Small intestine (tissue), 7 donors: ENCODE measurements around the gene IDUA. TPM values are rescaled to one million over a fixed set of nuclear protein-coding genes. Genes with fewer than 3 reads are reported as not detected.

Source experiments
- DNase-seq, 2 donors: peaks; one replicate each; pipeline versions ENCODE4 v3.0.0 to v3.0.0-alpha.2; 2013
- FAIRE-seq: peaks from 2 replicates; lab custom pipeline; 2012; peaks lifted over from hg19 to GRCh38; lab: Jason Lieb, UNC
- H3K27ac ChIP-seq, 3 donors: one replicate each; pipeline ENCODE4 v1.5.1; 2013; ENCODE audit warnings: low read length in 2 of 3, mild to moderate bottlenecking in 2 of 3, control low read depth in 1 of 3, inconsistent platforms in 1 of 3, low read depth in 1 of 3, moderate library complexity in 1 of 3
- H3K27me3 ChIP-seq, 3 donors: one replicate each; pipeline ENCODE4 v1.6.1; 2013; ENCODE audit warnings: low read length in 3 of 3, inconsistent platforms in 1 of 3; ENCODE audit not compliant: control insufficient read depth in 3 of 3, insufficient read depth in 3 of 3
- H3K36me3 ChIP-seq, 3 donors: one replicate each; pipeline ENCODE4 v1.6.1; 2013; ENCODE audit warnings: low read length in 3 of 3, inconsistent platforms in 1 of 3, low read depth in 1 of 3, mild to moderate bottlenecking in 1 of 3, moderate library complexity in 1 of 3; ENCODE audit not compliant: control insufficient read depth in 3 of 3, insufficient read depth in 2 of 3
- H3K4me1 ChIP-seq, 3 donors: one replicate each; pipeline ENCODE4 v1.6.1; 2013; ENCODE audit warnings: low read length in 2 of 3, inconsistent platforms in 1 of 3, low read depth in 1 of 3, mild to moderate bottlenecking in 1 of 3, moderate library complexity in 1 of 3; ENCODE audit not compliant: control insufficient read depth in 3 of 3, insufficient read depth in 2 of 3
- H3K4me3 ChIP-seq, 3 donors: one replicate each; pipeline ENCODE4 v1.5.1; 2013; ENCODE audit warnings: low read length in 3 of 3, control low read depth in 1 of 3, inconsistent platforms in 1 of 3, low read depth in 1 of 3, mild to moderate bottlenecking in 1 of 3, moderate library complexity in 1 of 3
- H3K9me3 ChIP-seq, 2 donors: one replicate each; pipeline ENCODE4 v1.6.1; 2013; ENCODE audit warnings: low read depth in 1 of 2, low read length in 1 of 2; ENCODE audit not compliant: control insufficient read depth in 2 of 2, insufficient read depth in 1 of 2
- WGBS, 3 donors: extraction: QIAGEN DNeasy Blood & Tissue Kit; methylation state at CpG; one replicate each; pipeline ENCODE4 v1.1.7; 2013; 5-methylcytosine and 5-hydroxymethylcytosine counted together
- polyA plus RNA-seq, 4 donors: library from polyadenylated mRNA; stranded (reverse) in 3 of 4; unstranded in 1 of 4; fragments of 200-250 nt in 3 of 4; fragments of 120-200 nt in 1 of 4; gene quantifications; one replicate each; pipeline versions ENCODE4 v1.2.1 to v1.2.3, GENCODE V29; 2013
- donor health status: healthy with polysubstance abuse.
- donor health status: control.
- donor health status: control.
- donor health status: Bipolar disorder and iron deficiency.
- donor health status: healthy.

Gene IDUA
- polyA plus RNA-seq, 4 donors, result 10.8 to 20.9 (median 13.1) TPM

DNA sequence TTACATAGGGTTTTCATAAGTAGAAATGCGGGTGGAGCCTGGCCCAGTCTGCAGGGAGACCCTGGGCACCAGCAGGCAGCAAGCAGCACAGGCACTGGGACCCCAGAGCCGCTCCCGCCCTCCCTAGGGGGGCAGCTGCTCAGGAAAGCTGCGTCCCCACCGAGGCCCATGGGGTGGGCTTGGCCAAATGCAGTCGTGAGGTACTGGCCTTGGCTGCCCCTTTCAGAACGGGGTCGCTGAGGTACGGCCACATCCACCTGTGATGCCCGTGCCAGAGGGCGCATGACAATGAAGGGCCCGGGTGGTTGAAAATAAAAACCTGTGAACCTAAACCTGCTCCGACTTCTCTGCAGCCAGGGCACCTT, 37.9 kb upstream of the IDUA start:
- Histone ChIP-seq H3K4me3 (no peak overlapping the region), H3K4me1 (peaks cover 0 to 5% (median 0%) of the 10 kb centered on the region in 3 donors), H3K9me3 (no peaks in the 10 kb centered on the region), H3K36me3 (peaks cover 0 to 18% (median 0%) of the 10 kb centered on the region in 3 donors), H3K27ac (no peak overlapping the region), H3K27me3 (peaks cover 0 to 14% (median 0%) of the 10 kb centered on the region in 3 donors)
- FAIRE-seq (no peak), DNase-seq (no peak)
- 89 to 93% (median 90%) methylated on average over 13 of the region's 13 CpGs for WGBS, 3 donors

DNA sequence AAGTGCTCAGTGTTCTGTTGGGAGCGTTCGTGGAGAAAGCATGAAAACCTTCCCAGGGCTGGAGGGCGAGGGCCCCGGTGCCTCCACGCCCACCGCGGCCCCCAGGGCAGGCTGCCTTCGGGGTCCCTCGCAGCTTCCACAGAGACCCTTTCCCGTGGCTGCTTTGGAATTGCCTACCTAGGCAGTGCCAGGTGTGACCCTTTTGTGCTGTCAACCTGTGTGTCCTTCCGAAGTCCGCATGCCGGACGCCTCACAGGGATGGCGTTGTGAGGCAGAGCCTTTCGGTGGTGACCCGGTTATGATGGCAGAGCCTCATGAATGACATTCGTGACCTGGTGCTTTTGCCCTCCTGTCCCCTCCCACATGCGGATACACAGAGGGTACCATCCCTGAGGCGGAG, 37.2 kb upstream of the IDUA start:
- 90 to 94% (median 93%) methylated on average over 20 of the region's 20 CpGs for WGBS, 3 donors
- peaks cover 0 to 5% (median 0%) of the 10 kb centered on the region in 3 donors for H3K4me1 ChIP-seq
- no peaks in the 10 kb centered on the region for H3K9me3 ChIP-seq
- peaks cover 0 to 14% (median 0%) of the 10 kb centered on the region in 3 donors for H3K27me3 ChIP-seq
- FAIRE-seq, result no peak
- no peak for DNase-seq
- H3K36me3 ChIP-seq, result peaks cover 0 to 22% (median 2%) of the 10 kb centered on the region in 3 donors
- no peak overlapping the region for H3K4me3 ChIP-seq
- H3K27ac ChIP-seq, result no peak overlapping the region

DNA sequence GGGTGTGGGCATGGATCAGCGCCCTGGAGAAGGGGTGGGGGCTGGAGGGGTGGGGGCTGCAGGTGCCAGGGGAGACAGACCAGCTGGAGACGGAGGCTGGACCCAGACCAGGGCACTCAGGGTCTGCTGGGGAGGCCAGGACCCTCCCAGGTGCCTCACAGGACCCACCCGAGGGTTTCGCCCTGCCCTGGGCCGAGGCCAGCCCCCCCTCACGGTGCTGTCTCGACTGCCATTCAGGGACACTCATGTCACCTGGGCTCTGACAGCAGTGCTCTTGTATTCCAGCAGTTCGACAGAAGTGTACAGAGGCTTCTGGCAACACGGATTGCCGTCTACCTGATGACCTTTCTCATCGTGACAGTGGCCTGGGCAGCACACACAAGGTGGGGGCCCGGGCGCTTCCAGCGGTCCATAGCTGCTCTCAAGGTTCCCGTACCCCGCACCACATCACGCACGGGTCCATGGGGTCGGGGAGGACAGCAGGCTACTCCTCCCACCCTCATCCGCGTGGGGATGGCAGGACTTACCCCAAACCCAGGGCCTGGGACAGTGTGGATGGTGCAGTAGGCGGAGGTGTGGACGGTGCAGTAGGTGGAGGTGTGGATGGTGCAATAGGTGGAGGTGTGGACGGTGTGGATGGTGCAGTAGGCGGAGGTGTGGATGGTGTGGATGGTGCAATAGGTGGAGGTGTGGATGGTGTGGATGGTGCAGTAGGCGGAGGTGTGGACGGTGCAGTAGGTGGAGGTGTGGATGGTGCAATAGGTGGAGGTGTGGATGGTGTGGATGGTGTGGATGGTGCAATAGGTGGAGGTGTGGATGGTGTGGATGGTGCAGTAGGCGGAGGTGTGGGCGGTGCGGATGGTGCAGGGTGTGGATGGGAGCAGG, 36.5 kb upstream of the IDUA start:
- Histone ChIP-seq H3K4me3 (no peak overlapping the region), H3K27me3 (peaks cover 0 to 14% (median 0%) of the 10 kb centered on the region in 3 donors), H3K36me3 (peaks cover 0 to 27% (median 3%) of the 10 kb centered on the region in 3 donors), H3K4me1 (peaks cover 0 to 5% (median 0%) of the 10 kb centered on the region in 3 donors), H3K9me3 (no peaks in the 10 kb centered on the region), H3K27ac (no peak overlapping the region)
- FAIRE-seq (no peak), DNase-seq (no peak)
- WGBS, 3 donors, result 88 to 90% (median 90%) methylated on average over 28 to 30 of the region's 30 CpGs

DNA sequence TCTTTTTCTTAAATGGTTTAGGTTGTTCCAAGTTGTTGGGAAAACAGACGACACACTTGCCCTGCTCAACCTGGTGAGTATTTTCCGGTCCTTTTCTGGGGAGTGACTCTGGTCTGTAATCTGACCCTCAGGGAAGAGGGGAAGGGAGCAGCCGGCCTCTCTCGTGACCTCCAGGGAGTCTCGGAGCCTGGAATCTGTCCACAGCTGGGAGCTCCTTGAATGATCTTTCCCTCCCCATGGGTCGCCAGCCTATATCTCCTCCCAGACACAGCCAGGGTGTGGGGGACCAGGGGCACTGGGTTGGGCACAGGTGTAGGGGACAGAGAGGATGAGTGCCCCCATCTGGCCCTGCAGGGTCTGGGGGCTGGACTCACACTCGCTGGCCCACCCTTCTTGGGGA, 35.7 kb upstream of the IDUA start:
- Histone ChIP-seq H3K4me3 (no peak overlapping the region), H3K36me3 (peaks cover 0 to 34% (median 3%) of the 10 kb centered on the region in 3 donors), H3K9me3 (no peaks in the 10 kb centered on the region), H3K27me3 (peaks cover 0 to 7% (median 0%) of the 10 kb centered on the region in 3 donors), H3K4me1 (no peaks in the 10 kb centered on the region), H3K27ac (no peak overlapping the region)
- DNase-seq (no peak), FAIRE-seq (no peak)
- WGBS, 3 donors, result 83 to 95% (median 87%) methylated on average over 6 to 7 of the region's 7 CpGs

DNA sequence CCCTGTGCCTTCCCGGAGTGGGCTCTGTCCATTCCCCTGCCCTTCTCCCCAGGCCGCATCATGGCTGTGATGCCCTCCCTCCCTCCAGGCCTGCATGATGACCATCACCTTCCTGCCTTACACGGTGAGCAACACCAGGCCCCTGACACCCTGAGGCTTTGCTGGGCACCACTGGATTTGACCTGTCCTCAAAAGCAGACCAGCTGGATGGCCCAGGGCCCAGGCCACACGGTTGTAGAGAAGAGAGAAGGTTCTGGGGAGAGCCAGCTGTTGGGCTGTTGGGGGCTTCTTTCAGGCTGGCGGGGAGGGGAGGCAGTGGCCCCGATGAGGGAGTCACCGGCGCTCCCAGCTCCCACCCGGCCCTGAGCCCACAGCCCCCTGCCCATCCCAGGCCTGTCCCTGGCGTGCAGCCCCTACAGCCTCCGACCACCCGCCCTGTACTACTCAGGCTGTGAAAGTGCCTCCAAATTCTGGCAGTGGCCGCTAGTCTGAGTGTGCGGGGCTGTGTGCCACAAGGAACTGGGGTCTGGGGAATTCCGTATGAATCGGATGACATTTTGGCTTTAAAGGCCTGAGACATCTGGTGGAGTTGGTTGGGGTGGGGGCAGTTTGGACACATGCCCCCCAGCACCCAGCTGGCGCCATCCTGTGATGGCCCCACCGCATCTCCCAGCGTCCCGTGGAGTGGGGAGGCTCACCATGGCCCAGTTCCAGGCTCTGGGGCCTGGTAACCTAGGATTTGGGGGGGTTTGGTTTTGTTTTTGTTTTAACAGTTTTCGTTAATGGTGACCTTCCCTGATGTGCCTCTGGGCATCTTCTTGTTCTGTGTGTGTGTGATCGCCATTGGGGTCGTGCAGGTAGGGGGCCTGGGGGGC, 35.0 kb upstream of the IDUA start:
- FAIRE-seq (no peak), DNase-seq (no peak)
- Histone ChIP-seq H3K27me3 (peaks cover 0 to 4% (median 0%) of the 10 kb centered on the region in 3 donors), H3K36me3 (peaks cover 0 to 35% (median 3%) of the 10 kb centered on the region in 3 donors), H3K4me3 (no peak overlapping the region), H3K4me1 (no peaks in the 10 kb centered on the region), H3K27ac (no peak overlapping the region), H3K9me3 (no peaks in the 10 kb centered on the region)
- WGBS, 3 donors, result 86 to 93% (median 87%) methylated on average over 19 to 23 of the region's 23 CpGs

DNA sequence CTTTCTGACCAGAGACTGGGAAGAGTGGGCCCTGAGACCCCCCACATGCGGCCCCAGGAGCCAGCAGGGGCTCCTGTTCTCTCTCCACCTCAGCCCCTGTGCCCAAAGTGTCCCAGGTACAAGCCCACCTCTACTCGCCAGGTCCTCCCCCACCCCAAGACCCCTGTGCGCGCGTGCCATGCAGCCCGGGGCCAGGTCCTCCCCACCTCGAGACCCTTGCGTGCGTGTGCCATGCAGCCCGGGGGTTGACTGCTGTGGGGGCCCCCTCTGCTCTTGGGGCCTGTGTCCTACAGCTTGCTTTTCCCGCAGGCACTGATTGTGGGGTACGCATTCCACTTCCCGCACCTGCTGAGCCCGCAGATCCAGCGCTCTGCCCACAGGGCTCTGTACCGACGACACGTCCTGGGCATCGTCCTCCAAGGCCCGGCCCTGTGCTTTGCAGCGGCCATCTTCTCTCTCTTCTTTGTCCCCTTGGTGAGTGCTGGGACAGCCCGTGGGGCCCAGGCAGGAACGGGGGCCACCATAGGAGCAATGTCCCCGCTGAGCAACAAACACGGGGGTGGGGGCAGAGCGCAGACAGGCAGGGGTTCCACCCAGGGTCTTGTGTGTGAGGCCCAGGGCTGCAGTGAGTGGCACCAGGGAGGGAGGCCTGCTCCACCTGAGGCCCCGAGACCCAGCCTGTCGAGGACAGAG, 33.8 kb upstream of the IDUA start:
- no peak for DNase-seq
- H3K9me3 ChIP-seq, result no peaks in the 10 kb centered on the region

DNA sequence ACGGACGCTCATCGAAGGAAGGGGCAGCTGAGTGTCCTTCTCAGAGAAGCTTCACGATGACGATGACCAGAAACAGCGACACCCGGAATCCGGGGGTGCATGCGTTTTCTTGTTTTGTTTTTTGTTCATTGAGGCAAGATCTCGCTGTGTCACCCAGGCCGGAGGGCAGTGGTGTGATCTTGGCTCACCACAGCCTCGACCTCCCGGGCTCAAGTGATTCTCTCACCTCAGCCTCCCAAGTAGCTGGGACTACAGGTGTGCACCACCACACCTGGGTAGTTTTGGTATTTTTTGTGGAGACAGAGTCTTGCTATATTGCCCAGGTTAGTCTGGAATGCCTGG, 33.3 kb upstream of the IDUA start:
- no peak overlapping the region for H3K27ac ChIP-seq
- DNase-seq, result no peak
- H3K36me3 ChIP-seq, result peaks cover 0 to 48% (median 3%) of the 10 kb centered on the region in 3 donors
- H3K27me3 ChIP-seq, result no peaks in the 10 kb centered on the region
- WGBS, 3 donors, result 96 to 98% (median 97%) methylated on average over 13 of the region's 13 CpGs
- no peaks in the 10 kb centered on the region for H3K9me3 ChIP-seq
- no peak overlapping the region for H3K4me3 ChIP-seq
- H3K4me1 ChIP-seq, result no peaks in the 10 kb centered on the region
- FAIRE-seq, result no peak

More for the DNA sequence above, 33.8 kb upstream of the IDUA start:
- peaks cover 0 to 45% (median 3%) of the 10 kb centered on the region in 3 donors for H3K36me3 ChIP-seq
- 94 to 97% (median 95%) methylated on average over 27 to 28 of the region's 28 CpGs for WGBS, 3 donors
- H3K27ac ChIP-seq, result no peak overlapping the region
- H3K27me3 ChIP-seq, result no peaks in the 10 kb centered on the region
- H3K4me1 ChIP-seq, result no peaks in the 10 kb centered on the region
- FAIRE-seq, result no peak
- H3K4me3 ChIP-seq, result no peak overlapping the region
